SK-N-MC (cell line): ENCODE data around the gene DSCAML1.

Experiments
- EZH2 ChIP-seq: fragments of 200-600 bp; sonication (generic); IDR thresholded peaks from one replicate; pipeline ENCODE4 v1.6.1; 2017; ENCODE audit warnings: antibody characterized with exemption
- POLR2AphosphoS5 ChIP-seq: IDR thresholded peaks from 2 replicates; pipeline ENCODE4 v1.6.1; 2012; ENCODE audit warnings: mild to moderate bottlenecking, low read depth, low read length, borderline replicate concordance

DNA sequence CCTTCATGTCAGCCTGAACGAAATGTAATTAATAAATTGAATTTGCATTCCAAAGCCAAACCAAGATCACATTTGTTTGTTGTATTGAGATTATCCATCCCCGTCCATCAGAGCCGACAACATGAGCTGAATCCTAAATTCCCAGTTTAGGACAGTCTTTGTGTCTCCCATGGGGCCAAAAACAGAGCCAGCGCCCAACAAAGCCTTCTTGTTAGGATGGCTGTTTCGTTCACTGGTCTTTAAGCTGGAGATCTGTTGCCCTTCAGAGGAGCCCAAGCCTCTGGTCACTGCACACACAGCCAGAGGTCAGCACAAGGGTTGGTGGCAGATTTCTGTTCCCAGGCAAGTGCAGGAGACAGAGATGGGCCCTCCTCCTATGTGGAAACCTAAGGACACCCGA lies 25.8 kb downstream of the DSCAML1 start:
- TF ChIP-seq POLR2AphosphoS5 (no peak), EZH2 (no peak)
